GM23338 (cell line): Measurements from ENCODE around the gene TMC3. TPM values are rescaled to one million over a fixed set of nuclear protein-coding genes. Genes with fewer than 3 reads are reported as not detected.

ENCODE experiments used
- ATAC-seq: fragments of 200-7000 bp; cut with Tn5 transposase; 3 replicates; pipeline ENCODE4 v1.9.1; 2020
- DNase-seq: peaks from one replicate; pipeline ENCODE4 v3.0.0-alpha.2; 2015; ENCODE audit warnings: low spot score
- H2AFZ ChIP-seq: fragments of 200-600 bp; sonication (generic); 2 replicates; pipeline ENCODE4 v1.8.0; 2016; ENCODE audit warnings: antibody characterized with exemption, mild to moderate bottlenecking, moderate library complexity
- H3F3A ChIP-seq: fragments of 200-600 bp; sonication (generic); replicated peaks from 2 replicates; pipeline ENCODE4 v1.8.0; 2017; ENCODE audit warnings: antibody characterized with exemption, mixed run types, low read depth
- H3K27ac ChIP-seq: fragments of 200-600 bp; sonication (generic); 2 replicates; pipeline ENCODE4 v1.6.1; 2016; ENCODE audit warnings: low read depth
- H3K27me3 ChIP-seq: fragments of 200-600 bp; sonication (generic); 2 replicates; pipeline ENCODE4 v1.8.0; 2016; ENCODE audit warnings: mild to moderate bottlenecking, mixed run types, moderate library complexity; ENCODE audit not compliant: insufficient read depth
- H3K36me3 ChIP-seq: fragments of 200-600 bp; sonication (generic); 2 replicates; pipeline ENCODE4 v1.8.0; 2016; ENCODE audit warnings: mild to moderate bottlenecking; ENCODE audit not compliant: insufficient read depth
- H3K4me1 ChIP-seq: fragments of 200-600 bp; sonication (generic); 2 replicates; pipeline ENCODE4 v1.8.0; 2016; ENCODE audit warnings: mild to moderate bottlenecking, moderate library complexity; ENCODE audit not compliant: insufficient read depth
- H3K4me2 ChIP-seq: fragments of 200-600 bp; sonication (generic); 2 replicates; pipeline ENCODE4 v1.7.1; 2017; ENCODE audit warnings: mixed run types
- H3K4me3 ChIP-seq: fragments of 200-600 bp; sonication (generic); 2 replicates; pipeline ENCODE4 v1.6.1; 2016; ENCODE audit warnings: mixed run types
- H3K79me2 ChIP-seq: fragments of 200-600 bp; sonication (generic); replicated peaks from 2 replicates; pipeline ENCODE4 v1.8.0; 2017; ENCODE audit warnings: mild to moderate bottlenecking; ENCODE audit not compliant: insufficient read depth
- H3K9me2 ChIP-seq: fragments of 200-600 bp; sonication (generic); 2 replicates; pipeline ENCODE4 v1.8.0; 2017; ENCODE audit not compliant: insufficient read depth
- H4K20me1 ChIP-seq: fragments of 200-600 bp; sonication (generic); replicated peaks from 2 replicates; pipeline ENCODE4 v1.8.0; 2017; ENCODE audit warnings: mild to moderate bottlenecking; ENCODE audit not compliant: insufficient read depth
- H3K27ac Mint-ChIP-seq: 2 replicates; pipeline ENCODE4 v1.8.0; 2020; ENCODE audit warnings: inconsistent platforms, mild to moderate bottlenecking, moderate library complexity, mixed read lengths
- H3K27me3 Mint-ChIP-seq: 3 replicates; pipeline ENCODE4 v1.8.0; 2022; ENCODE audit warnings: low read depth, mild to moderate bottlenecking, moderate library complexity, mixed read lengths, inconsistent platforms; ENCODE audit not compliant: insufficient read depth, poor library complexity
- H3K36me3 Mint-ChIP-seq: 3 replicates; pipeline ENCODE4 v1.8.0; 2021; ENCODE audit warnings: low read depth, mild to moderate bottlenecking, inconsistent platforms, moderate library complexity, mixed read lengths
- H3K4me1 Mint-ChIP-seq: 3 replicates; pipeline ENCODE4 v1.8.0; 2020; ENCODE audit warnings: mild to moderate bottlenecking, inconsistent platforms, mixed read lengths
- H3K4me3 Mint-ChIP-seq: 3 replicates; pipeline ENCODE4 v1.8.0; 2021; ENCODE audit warnings: moderate library complexity, mild to moderate bottlenecking, inconsistent platforms, mixed read lengths
- H3K9me3 Mint-ChIP-seq: 3 replicates; pipeline ENCODE4 v1.8.0; 2020; ENCODE audit warnings: moderate library complexity, mild to moderate bottlenecking, inconsistent platforms, mixed read lengths
- CREB1 ChIP-seq: fragments of 250-450 bp; sonication (Bioruptor Pico); IDR thresholded peaks from 2 replicates; pipeline ENCODE4 v1.5.0; 2020; ENCODE audit warnings: low read depth, mild to moderate bottlenecking, moderate library complexity
- NANOG ChIP-seq: IDR thresholded peaks from 2 replicates; pipeline ENCODE4 v1.6.1; 2016; ENCODE audit warnings: antibody characterized with exemption, borderline replicate concordance
- ZNF114 ChIP-seq: fragments of 250-450 bp; sonication (Bioruptor Pico); IDR thresholded peaks from 2 replicates; pipeline ENCODE4 v1.5.0; 2020; ENCODE audit warnings: mild to moderate bottlenecking, moderate library complexity
- ZNF331 ChIP-seq: fragments of 250-450 bp; sonication (Bioruptor Pico); IDR thresholded peaks from 2 replicates; pipeline ENCODE4 v1.5.0; 2020; ENCODE audit warnings: low read depth, mild to moderate bottlenecking, moderate library complexity
- polyA plus RNA-seq: library from polyadenylated mRNA; unstranded; fragments of >200 nt; fragmentation: Nextera tagmentation; extraction: Ambion mirVana; gene quantifications from 2 replicates; pipeline ENCODE4 v1.2.1, GENCODE V29; 2016
- total RNA-seq: library from RNA; depleted of rRNA; stranded (reverse); fragments of >200 nt; shearing (Covaris generic); gene quantifications from 2 replicates; pipeline ENCODE4 v1.2.3, GENCODE V29; 2014
- TF ChIP-seq, protein P1 (sequence below): fragments of 250-450 bp; sonication (Bioruptor Pico); IDR thresholded peaks from 2 replicates; pipeline ENCODE4 v1.5.0; 2020; ENCODE audit warnings: mild to moderate bottlenecking, moderate library complexity
- TF ChIP-seq, protein P2 (sequence below): IDR thresholded peaks from 2 replicates; pipeline ENCODE4 v1.6.1; 2016; ENCODE audit warnings: antibody characterized with exemption
- TF ChIP-seq, protein P3 (sequence below), 2 experiments: fragments of 200-600 bp in 1 of 2; sonication (generic) in 1 of 2; conservative IDR thresholded peaks; 2 replicates each; pipeline versions ENCODE4 v1.5.1 to v1.6.1; 2016 to 2017; ENCODE audit warnings: antibody characterized with exemption in 2 of 2, low read depth in 2 of 2, mild to moderate bottlenecking in 2 of 2, moderate library complexity in 1 of 2
- TF ChIP-seq, protein P4 (sequence below): IDR thresholded peaks from one replicate; pipeline ENCODE4 v1.6.1; 2018; ENCODE audit warnings: antibody characterized with exemption; ENCODE audit not compliant: unreplicated experiment

The TMC3 gene
- total and polyA plus RNA-seq, 2 experiments from 2014 or later: 0.10 TPM; not detected in 1

DNA sequence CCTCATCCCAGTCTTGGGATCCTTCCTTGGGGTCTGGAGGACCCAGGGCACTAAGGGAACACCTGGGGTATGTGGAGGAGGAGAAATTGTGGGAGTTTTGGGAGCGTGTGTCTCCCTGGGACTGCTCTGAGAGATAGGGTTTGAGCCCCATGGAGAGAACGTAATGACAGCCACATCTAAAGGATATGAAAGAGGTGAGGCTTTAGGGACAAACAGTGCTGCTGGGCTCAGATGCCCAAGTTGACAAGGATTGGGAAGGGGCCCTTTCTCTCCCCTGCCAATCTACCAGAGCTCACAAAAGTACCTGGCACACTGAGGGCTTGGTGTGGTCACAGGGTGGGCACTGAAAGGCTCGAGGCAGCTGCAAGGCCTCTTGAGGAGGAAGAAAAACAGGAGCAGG is 36.8 kb downstream of the TMC3 start:
- Histone ChIP-seq H3K9me2 (no peaks in the 10 kb centered on the region), H3K79me2 (no peaks in the 10 kb centered on the region), H3K4me2 (no peak overlapping the region), H3K4me1 (no peaks in the 10 kb centered on the region), H3K4me3 (no peak overlapping the region), H3K27ac (no peak overlapping the region), H3F3A (no peaks in the 10 kb centered on the region), H3K27me3 (no peaks in the 10 kb centered on the region), H2AFZ (no peak overlapping the region), H4K20me1 (no peaks in the 10 kb centered on the region; the same call in 1 of the 2 replicates), H3K36me3 (no peaks in the 10 kb centered on the region)
- Mint-ChIP-seq H3K9me3 (no peaks in the 10 kb centered on the region), H3K27ac (no peak overlapping the region), H3K4me3 (no peak overlapping the region; the same call in 2 of the 3 replicates), H3K36me3 (no peaks in the 10 kb centered on the region), H3K27me3 (peaks cover 3% of the 10 kb centered on the region), H3K4me1 (no peaks in the 10 kb centered on the region; the same call in 2 of the 3 replicates)
- DNase-seq: no peak
- no peak for ATAC-seq
- TF ChIP-seq, protein P1, sequence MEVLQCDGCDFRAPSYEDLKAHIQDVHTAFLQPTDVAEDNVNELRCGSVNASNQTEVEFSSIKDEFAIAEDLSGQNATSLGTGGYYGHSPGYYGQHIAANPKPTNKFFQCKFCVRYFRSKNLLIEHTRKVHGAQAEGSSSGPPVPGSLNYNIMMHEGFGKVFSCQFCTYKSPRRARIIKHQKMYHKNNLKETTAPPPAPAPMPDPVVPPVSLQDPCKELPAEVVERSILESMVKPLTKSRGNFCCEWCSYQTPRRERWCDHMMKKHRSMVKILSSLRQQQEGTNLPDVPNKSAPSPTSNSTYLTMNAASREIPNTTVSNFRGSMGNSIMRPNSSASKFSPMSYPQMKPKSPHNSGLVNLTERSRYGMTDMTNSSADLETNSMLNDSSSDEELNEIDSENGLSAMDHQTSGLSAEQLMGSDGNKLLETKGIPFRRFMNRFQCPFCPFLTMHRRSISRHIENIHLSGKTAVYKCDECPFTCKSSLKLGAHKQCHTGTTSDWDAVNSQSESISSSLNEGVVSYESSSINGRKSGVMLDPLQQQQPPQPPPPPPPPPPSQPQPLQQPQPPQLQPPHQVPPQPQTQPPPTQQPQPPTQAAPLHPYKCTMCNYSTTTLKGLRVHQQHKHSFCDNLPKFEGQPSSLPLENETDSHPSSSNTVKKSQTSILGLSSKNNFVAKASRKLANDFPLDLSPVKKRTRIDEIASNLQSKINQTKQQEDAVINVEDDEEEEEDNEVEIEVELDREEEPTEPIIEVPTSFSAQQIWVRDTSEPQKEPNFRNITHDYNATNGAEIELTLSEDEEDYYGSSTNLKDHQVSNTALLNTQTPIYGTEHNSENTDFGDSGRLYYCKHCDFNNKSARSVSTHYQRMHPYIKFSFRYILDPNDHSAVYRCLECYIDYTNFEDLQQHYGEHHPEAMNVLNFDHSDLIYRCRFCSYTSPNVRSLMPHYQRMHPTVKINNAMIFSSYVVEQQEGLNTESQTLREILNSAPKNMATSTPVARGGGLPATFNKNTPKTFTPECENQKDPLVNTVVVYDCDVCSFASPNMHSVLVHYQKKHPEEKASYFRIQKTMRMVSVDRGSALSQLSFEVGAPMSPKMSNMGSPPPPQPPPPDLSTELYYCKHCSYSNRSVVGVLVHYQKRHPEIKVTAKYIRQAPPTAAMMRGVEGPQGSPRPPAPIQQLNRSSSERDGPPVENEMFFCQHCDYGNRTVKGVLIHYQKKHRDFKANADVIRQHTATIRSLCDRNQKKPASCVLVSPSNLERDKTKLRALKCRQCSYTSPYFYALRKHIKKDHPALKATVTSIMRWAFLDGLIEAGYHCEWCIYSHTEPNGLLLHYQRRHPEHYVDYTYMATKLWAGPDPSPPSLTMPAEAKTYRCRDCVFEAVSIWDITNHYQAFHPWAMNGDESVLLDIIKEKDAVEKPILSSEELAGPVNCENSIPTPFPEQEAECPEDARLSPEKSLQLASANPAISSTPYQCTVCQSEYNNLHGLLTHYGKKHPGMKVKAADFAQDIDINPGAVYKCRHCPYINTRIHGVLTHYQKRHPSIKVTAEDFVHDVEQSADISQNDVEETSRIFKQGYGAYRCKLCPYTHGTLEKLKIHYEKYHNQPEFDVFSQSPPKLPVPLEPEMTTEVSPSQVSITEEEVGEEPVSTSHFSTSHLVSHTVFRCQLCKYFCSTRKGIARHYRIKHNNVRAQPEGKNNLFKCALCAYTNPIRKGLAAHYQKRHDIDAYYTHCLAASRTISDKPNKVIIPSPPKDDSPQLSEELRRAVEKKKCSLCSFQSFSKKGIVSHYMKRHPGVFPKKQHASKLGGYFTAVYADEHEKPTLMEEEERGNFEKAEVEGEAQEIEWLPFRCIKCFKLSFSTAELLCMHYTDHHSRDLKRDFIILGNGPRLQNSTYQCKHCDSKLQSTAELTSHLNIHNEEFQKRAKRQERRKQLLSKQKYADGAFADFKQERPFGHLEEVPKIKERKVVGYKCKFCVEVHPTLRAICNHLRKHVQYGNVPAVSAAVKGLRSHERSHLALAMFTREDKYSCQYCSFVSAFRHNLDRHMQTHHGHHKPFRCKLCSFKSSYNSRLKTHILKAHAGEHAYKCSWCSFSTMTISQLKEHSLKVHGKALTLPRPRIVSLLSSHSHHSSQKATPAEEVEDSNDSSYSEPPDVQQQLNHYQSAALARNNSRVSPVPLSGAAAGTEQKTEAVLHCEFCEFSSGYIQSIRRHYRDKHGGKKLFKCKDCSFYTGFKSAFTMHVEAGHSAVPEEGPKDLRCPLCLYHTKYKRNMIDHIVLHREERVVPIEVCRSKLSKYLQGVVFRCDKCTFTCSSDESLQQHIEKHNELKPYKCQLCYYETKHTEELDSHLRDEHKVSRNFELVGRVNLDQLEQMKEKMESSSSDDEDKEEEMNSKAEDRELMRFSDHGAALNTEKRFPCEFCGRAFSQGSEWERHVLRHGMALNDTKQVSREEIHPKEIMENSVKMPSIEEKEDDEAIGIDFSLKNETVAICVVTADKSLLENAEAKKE (CRISPR knock-in tag): no peak
- TF ChIP-seq, protein P2, sequence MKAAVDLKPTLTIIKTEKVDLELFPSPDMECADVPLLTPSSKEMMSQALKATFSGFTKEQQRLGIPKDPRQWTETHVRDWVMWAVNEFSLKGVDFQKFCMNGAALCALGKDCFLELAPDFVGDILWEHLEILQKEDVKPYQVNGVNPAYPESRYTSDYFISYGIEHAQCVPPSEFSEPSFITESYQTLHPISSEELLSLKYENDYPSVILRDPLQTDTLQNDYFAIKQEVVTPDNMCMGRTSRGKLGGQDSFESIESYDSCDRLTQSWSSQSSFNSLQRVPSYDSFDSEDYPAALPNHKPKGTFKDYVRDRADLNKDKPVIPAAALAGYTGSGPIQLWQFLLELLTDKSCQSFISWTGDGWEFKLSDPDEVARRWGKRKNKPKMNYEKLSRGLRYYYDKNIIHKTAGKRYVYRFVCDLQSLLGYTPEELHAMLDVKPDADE: no peak
- TF ChIP-seq, protein P3, sequence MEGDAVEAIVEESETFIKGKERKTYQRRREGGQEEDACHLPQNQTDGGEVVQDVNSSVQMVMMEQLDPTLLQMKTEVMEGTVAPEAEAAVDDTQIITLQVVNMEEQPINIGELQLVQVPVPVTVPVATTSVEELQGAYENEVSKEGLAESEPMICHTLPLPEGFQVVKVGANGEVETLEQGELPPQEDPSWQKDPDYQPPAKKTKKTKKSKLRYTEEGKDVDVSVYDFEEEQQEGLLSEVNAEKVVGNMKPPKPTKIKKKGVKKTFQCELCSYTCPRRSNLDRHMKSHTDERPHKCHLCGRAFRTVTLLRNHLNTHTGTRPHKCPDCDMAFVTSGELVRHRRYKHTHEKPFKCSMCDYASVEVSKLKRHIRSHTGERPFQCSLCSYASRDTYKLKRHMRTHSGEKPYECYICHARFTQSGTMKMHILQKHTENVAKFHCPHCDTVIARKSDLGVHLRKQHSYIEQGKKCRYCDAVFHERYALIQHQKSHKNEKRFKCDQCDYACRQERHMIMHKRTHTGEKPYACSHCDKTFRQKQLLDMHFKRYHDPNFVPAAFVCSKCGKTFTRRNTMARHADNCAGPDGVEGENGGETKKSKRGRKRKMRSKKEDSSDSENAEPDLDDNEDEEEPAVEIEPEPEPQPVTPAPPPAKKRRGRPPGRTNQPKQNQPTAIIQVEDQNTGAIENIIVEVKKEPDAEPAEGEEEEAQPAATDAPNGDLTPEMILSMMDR (conservative IDR thresholded peaks at IDR 0.05; ENCODE audit: low read depth in 2 of 2): no peak
- no peak for TF ChIP-seq ZNF331 (CRISPR knock-in tag)
- no peak for TF ChIP-seq CREB1 (CRISPR knock-in tag)
- no peak for TF ChIP-seq ZNF114 (CRISPR knock-in tag)
- TF ChIP-seq NANOG: no peak
- TF ChIP-seq, protein P4, sequence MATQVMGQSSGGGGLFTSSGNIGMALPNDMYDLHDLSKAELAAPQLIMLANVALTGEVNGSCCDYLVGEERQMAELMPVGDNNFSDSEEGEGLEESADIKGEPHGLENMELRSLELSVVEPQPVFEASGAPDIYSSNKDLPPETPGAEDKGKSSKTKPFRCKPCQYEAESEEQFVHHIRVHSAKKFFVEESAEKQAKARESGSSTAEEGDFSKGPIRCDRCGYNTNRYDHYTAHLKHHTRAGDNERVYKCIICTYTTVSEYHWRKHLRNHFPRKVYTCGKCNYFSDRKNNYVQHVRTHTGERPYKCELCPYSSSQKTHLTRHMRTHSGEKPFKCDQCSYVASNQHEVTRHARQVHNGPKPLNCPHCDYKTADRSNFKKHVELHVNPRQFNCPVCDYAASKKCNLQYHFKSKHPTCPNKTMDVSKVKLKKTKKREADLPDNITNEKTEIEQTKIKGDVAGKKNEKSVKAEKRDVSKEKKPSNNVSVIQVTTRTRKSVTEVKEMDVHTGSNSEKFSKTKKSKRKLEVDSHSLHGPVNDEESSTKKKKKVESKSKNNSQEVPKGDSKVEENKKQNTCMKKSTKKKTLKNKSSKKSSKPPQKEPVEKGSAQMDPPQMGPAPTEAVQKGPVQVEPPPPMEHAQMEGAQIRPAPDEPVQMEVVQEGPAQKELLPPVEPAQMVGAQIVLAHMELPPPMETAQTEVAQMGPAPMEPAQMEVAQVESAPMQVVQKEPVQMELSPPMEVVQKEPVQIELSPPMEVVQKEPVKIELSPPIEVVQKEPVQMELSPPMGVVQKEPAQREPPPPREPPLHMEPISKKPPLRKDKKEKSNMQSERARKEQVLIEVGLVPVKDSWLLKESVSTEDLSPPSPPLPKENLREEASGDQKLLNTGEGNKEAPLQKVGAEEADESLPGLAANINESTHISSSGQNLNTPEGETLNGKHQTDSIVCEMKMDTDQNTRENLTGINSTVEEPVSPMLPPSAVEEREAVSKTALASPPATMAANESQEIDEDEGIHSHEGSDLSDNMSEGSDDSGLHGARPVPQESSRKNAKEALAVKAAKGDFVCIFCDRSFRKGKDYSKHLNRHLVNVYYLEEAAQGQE: no peak
